ENCODE measurements around the gene A2M. TPM values are rescaled to one million over a fixed set of nuclear protein-coding genes. Genes with fewer than 3 reads are reported as not detected.

A2M gene
- total and polyA plus RNA-seq, 2 experiments from 2014 or later = 0.92 TPM; not detected in 1

DNA sequence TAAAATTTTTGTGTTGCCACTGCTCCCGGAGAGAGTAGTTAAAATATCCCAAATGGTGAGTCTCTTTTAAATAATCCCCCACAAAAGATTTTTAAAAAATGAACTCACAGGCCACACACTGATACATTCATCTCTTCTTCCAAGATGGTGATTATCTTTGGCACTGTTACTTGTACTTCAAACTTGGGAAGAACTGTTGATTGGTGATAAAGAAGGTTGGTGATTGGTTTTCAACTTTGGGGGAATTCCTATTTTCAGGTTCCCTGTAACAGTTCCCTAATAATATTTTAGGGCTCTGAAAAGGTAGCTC, 6.6 kb downstream of the A2M start:
- no peaks in the 10 kb centered on the region for H4K20me1 ChIP-seq (replicated peaks; ENCODE audit: insufficient read depth)
- no peaks in the 10 kb centered on the region for H3K79me2 ChIP-seq (replicated peaks; ENCODE audit: insufficient read depth)
- no peaks in the 10 kb centered on the region for H3F3A ChIP-seq (replicated peaks; ENCODE audit: low read depth)
- no peaks in the 10 kb centered on the region for H3K4me1 Mint-ChIP-seq
- no peaks in the 10 kb centered on the region for H3K27me3 Mint-ChIP-seq (ENCODE audit: insufficient read depth, low read depth, poor library complexity)
- H3K9me3 Mint-ChIP-seq = no peaks in the 10 kb centered on the region
- no peaks in the 10 kb centered on the region for H3K36me3 Mint-ChIP-seq (ENCODE audit: low read depth)
- H3K9me2 ChIP-seq (ENCODE audit: insufficient read depth) = peaks cover 2% of the 10 kb centered on the region; the same call in 1 of the 2 replicates
- DNase-seq (ENCODE audit: low spot score) = no peak
- H3K36me3 ChIP-seq (ENCODE audit: insufficient read depth) = no peaks in the 10 kb centered on the region
- no peak overlapping the region for H2AFZ ChIP-seq
- no peak overlapping the region for H3K4me3 Mint-ChIP-seq
- no peak for TF ChIP-seq POLR2AphosphoS5 (IDR thresholded peaks at IDR 0.05; ENCODE audit: low read depth)
- no peak for TF ChIP-seq CREB1 (CRISPR knock-in tag; IDR thresholded peaks at IDR 0.05; ENCODE audit: low read depth)
- no peak for TF ChIP-seq STAT1 (IDR thresholded peaks at IDR 0.05; ENCODE audit: unreplicated experiment)
- TF ChIP-seq, protein P1, sequence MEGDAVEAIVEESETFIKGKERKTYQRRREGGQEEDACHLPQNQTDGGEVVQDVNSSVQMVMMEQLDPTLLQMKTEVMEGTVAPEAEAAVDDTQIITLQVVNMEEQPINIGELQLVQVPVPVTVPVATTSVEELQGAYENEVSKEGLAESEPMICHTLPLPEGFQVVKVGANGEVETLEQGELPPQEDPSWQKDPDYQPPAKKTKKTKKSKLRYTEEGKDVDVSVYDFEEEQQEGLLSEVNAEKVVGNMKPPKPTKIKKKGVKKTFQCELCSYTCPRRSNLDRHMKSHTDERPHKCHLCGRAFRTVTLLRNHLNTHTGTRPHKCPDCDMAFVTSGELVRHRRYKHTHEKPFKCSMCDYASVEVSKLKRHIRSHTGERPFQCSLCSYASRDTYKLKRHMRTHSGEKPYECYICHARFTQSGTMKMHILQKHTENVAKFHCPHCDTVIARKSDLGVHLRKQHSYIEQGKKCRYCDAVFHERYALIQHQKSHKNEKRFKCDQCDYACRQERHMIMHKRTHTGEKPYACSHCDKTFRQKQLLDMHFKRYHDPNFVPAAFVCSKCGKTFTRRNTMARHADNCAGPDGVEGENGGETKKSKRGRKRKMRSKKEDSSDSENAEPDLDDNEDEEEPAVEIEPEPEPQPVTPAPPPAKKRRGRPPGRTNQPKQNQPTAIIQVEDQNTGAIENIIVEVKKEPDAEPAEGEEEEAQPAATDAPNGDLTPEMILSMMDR (conservative IDR thresholded peaks at IDR 0.05; ENCODE audit: low read depth in 2 of 2) = no peak
- TF ChIP-seq NANOG (IDR thresholded peaks at IDR 0.05; ENCODE audit: borderline replicate concordance) = no peak
- TF ChIP-seq, protein P2, sequence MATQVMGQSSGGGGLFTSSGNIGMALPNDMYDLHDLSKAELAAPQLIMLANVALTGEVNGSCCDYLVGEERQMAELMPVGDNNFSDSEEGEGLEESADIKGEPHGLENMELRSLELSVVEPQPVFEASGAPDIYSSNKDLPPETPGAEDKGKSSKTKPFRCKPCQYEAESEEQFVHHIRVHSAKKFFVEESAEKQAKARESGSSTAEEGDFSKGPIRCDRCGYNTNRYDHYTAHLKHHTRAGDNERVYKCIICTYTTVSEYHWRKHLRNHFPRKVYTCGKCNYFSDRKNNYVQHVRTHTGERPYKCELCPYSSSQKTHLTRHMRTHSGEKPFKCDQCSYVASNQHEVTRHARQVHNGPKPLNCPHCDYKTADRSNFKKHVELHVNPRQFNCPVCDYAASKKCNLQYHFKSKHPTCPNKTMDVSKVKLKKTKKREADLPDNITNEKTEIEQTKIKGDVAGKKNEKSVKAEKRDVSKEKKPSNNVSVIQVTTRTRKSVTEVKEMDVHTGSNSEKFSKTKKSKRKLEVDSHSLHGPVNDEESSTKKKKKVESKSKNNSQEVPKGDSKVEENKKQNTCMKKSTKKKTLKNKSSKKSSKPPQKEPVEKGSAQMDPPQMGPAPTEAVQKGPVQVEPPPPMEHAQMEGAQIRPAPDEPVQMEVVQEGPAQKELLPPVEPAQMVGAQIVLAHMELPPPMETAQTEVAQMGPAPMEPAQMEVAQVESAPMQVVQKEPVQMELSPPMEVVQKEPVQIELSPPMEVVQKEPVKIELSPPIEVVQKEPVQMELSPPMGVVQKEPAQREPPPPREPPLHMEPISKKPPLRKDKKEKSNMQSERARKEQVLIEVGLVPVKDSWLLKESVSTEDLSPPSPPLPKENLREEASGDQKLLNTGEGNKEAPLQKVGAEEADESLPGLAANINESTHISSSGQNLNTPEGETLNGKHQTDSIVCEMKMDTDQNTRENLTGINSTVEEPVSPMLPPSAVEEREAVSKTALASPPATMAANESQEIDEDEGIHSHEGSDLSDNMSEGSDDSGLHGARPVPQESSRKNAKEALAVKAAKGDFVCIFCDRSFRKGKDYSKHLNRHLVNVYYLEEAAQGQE (IDR thresholded peaks at IDR 0.05; ENCODE audit: unreplicated experiment) = no peak
- no peak for TF ChIP-seq ZNF331 (CRISPR knock-in tag; IDR thresholded peaks at IDR 0.05; ENCODE audit: low read depth)
- TF ChIP-seq EZH2 (IDR thresholded peaks at IDR 0.05; ENCODE audit: low read depth, unreplicated experiment) = no peak
- no peak for ATAC-seq
- H3K4me1 ChIP-seq (ENCODE audit: insufficient read depth) = no peaks in the 10 kb centered on the region
- no peak overlapping the region for H3K27ac Mint-ChIP-seq
- no peak overlapping the region for H3K27ac ChIP-seq (ENCODE audit: low read depth)
- no peak overlapping the region for H3K4me2 ChIP-seq
- H3K4me3 ChIP-seq = no peak overlapping the region
- H3K27me3 ChIP-seq (ENCODE audit: insufficient read depth) = no peaks in the 10 kb centered on the region; the same call in 1 of the 2 replicates

DNA sequence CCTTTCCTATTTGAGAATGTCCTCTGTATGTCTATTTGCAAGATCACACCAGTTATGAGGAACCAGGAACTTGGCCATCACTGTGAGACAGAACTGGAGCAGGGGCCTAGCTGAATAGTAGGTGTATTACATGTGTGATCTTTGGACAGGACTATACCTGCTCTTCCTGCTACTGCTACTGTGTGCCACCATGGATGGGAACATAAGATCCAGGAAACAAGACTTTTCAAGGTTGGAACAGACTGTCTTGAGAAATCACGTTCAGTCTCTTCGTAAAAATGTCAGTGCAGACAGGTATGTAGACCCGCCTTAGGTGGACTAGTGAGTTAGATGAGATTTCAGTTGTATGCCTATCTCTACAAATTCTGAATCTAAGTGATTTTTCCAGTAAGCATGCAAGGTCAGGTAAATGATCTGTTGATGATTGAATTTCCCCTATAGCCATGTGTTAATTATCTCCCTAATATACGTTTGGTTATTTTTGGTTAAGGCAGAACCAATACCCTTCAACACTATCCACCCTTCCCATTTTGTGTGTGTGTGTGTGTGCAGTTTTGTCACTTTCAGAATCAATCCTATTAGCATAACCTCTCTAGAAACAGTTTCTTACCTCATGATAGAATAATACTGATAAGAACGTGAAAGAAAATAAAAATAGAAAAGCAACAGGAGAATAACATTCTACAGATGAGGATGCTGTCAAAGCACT, 7.1 kb downstream of the A2M start:
- Mint-ChIP-seq H3K4me3 (no peak overlapping the region), H3K27me3 (ENCODE audit: insufficient read depth, low read depth, poor library complexity) (no peaks in the 10 kb centered on the region), H3K9me3 (no peaks in the 10 kb centered on the region), H3K4me1 (no peaks in the 10 kb centered on the region), H3K36me3 (ENCODE audit: low read depth) (no peaks in the 10 kb centered on the region), H3K27ac (no peak overlapping the region)
- H3K27ac ChIP-seq (ENCODE audit: low read depth) = no peak overlapping the region
- no peaks in the 10 kb centered on the region for H3K4me1 ChIP-seq (ENCODE audit: insufficient read depth)
- no peaks in the 10 kb centered on the region for H3K36me3 ChIP-seq (ENCODE audit: insufficient read depth)
- H3K27me3 ChIP-seq (ENCODE audit: insufficient read depth) = no peaks in the 10 kb centered on the region; the same call in 1 of the 2 replicates
- no peaks in the 10 kb centered on the region for H3F3A ChIP-seq (replicated peaks; ENCODE audit: low read depth)
- no peak overlapping the region for H2AFZ ChIP-seq
- H3K4me2 ChIP-seq = no peak overlapping the region
- no peak for DNase-seq (ENCODE audit: low spot score)
- no peaks in the 10 kb centered on the region for H3K79me2 ChIP-seq (replicated peaks; ENCODE audit: insufficient read depth)
- peaks cover 2% of the 10 kb centered on the region; the same call in 1 of the 2 replicates for H3K9me2 ChIP-seq (ENCODE audit: insufficient read depth)
- H3K4me3 ChIP-seq = no peak overlapping the region
- no peak for ATAC-seq
- no peaks in the 10 kb centered on the region for H4K20me1 ChIP-seq (replicated peaks; ENCODE audit: insufficient read depth)
- TF ChIP-seq NANOG (IDR thresholded peaks at IDR 0.05; ENCODE audit: borderline replicate concordance) (no peak), POLR2AphosphoS5 (IDR thresholded peaks at IDR 0.05; ENCODE audit: low read depth) (no peak), JUNB (IDR thresholded peaks at IDR 0.05; ENCODE audit: unreplicated experiment) (no peak), EZH2phosphoT487 (IDR thresholded peaks at IDR 0.05; ENCODE audit: unreplicated experiment) (no peak), EZH2 (IDR thresholded peaks at IDR 0.05; ENCODE audit: low read depth, unreplicated experiment) (no peak), ZNF114 (CRISPR knock-in tag; IDR thresholded peaks at IDR 0.05) (no peak)
- TF ChIP-seq, protein P3, sequence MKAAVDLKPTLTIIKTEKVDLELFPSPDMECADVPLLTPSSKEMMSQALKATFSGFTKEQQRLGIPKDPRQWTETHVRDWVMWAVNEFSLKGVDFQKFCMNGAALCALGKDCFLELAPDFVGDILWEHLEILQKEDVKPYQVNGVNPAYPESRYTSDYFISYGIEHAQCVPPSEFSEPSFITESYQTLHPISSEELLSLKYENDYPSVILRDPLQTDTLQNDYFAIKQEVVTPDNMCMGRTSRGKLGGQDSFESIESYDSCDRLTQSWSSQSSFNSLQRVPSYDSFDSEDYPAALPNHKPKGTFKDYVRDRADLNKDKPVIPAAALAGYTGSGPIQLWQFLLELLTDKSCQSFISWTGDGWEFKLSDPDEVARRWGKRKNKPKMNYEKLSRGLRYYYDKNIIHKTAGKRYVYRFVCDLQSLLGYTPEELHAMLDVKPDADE (IDR thresholded peaks at IDR 0.05) = no peak
- TF ChIP-seq, protein P2 (IDR thresholded peaks at IDR 0.05; ENCODE audit: unreplicated experiment) = no peak

Data from GM23338 (cell line).